ENCODE data around the gene FGL2.
"Not testable (repeated sequence)": the region's sequence is repeated elsewhere in the genome, so short reads cannot be mapped to it uniquely, and the experiment has no call there.

The FGL2 gene

GRCh38 chr7:77157446-77157845, 42.2 kb downstream of the FGL2 start:
- TF ChIP-seq CTCF (IDR thresholded peaks at IDR 0.05; ENCODE audit: low read depth, low read length) = no peak
- no peak for DNase-seq (ENCODE audit: extremely low read depth, low read depth)

- DNase-seq (ENCODE audit: extremely low read depth, low read depth) = not testable (repeated sequence)
Observed at GRCh38 chr7:77157034-77157433, 42.6 kb downstream of the FGL2 start.

GRCh38 chr7:77155601-77156377, 43.8 kb downstream of the FGL2 start:
- not testable (repeated sequence) for DNase-seq (ENCODE audit: extremely low read depth, low read depth)

- not testable (repeated sequence) for DNase-seq (ENCODE audit: extremely low read depth, low read depth)
Observed at GRCh38 chr7:77154917-77155464, 44.6 kb downstream of the FGL2 start.

- not testable (repeated sequence) for DNase-seq (ENCODE audit: extremely low read depth, low read depth)
Observed at GRCh38 chr7:77152232-77152631, 47.4 kb downstream of the FGL2 start.

Data from AG09319 (cell line).